ENCODE data around the gene TRUB1.

Gene TRUB1

DNA sequence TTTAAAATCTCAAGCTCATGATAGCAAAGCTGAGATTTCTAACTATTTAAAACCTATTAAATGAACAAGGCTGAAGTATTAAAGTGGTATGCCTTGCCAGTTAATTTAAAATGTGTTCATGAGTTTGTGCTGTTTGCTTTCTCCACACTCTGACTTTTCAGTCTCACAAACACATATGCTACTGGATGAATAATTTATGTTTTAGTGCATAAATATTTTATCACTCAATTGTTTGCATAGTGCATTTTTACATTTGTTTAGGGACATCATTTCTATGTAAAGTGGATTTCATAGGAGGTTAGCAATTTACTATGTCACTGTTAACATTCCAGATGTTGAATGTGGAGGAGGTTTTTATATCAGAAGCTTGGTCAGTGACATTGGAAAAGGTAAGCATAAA, 36.0 kb downstream of the TRUB1 start:
- DNase-seq (ENCODE audit: low read depth in 2 of 2, low spot score in 1 of 2) = no peak

GRCh38 chr10:114974625-114975024, 36.6 kb downstream of the TRUB1 start:
- no peak for DNase-seq (ENCODE audit: low read depth in 2 of 2, low spot score in 1 of 2)

DNA sequence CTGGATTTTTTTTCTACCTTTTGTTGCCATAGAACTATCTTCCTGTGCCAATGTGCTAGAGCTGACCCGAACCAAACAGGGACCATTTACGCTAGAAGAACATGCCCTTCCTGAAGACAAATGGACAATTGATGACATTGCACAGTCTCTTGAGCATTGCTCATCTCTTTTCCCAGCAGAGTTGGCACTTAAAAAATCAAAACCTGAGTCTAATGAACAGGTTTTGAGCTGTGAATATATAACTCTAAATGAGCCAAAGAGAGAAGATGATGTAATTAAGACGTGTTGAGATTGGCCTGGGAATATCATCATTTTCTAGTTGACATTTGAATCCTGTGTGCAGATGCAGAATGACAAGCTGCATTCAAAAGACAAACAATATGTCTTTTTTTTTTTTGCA, 37.1 kb downstream of the TRUB1 start:
- DNase-seq (ENCODE audit: low read depth in 2 of 2, low spot score in 1 of 2) = no peak

DNA sequence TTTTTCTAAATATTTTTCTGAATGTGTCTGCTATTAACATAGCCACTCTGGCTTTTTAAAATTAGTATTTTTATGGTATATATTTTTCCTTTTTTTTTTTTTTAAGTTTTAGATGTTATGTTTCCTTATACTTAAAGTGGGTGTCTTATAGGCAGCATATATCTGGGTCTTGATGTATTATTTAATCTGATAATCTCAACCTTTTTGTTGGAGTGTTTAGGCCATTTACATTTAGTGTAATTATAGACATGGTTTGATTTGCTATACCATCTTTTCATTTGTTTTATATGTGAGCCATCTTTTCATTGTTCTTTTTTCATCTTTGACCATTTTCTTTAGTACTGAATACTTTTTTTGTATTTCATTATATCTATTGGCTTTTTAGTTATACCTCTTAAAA, 45.0 kb downstream of the TRUB1 start:
- DNase-seq (ENCODE audit: low read depth in 2 of 2, low spot score in 1 of 2) = no peak

- DNase-seq (ENCODE audit: low read depth in 2 of 2, low spot score in 1 of 2) = no peak
Measured at GRCh38 chr10:114987995-114988394, 50.0 kb downstream of the TRUB1 start.

DNA sequence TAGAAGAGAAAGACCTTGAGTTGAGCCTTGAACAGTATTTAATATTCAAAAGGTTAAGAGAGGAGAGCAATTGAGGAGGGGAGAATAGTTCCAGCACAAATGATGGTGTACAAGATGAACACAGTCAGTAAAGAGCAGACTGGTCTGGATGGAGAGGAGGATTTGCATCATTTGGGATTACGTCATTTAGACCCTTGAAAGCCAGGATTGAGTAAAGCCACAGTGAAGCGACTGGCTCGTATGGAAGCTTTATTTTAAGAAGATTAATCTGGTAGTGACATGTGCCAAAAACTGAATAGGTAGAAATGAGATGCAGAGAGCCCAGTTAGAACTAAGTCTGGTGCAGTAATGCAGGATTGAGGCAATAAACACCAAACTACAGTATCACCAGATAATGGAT, 52.6 kb downstream of the TRUB1 start:
- DNase-seq (ENCODE audit: low read depth in 2 of 2, low spot score in 1 of 2) = no peak

GRCh38 chr10:114990991-114991390, 53.0 kb downstream of the TRUB1 start:
- DNase-seq (ENCODE audit: low read depth in 2 of 2, low spot score in 1 of 2) = no peak

DNA sequence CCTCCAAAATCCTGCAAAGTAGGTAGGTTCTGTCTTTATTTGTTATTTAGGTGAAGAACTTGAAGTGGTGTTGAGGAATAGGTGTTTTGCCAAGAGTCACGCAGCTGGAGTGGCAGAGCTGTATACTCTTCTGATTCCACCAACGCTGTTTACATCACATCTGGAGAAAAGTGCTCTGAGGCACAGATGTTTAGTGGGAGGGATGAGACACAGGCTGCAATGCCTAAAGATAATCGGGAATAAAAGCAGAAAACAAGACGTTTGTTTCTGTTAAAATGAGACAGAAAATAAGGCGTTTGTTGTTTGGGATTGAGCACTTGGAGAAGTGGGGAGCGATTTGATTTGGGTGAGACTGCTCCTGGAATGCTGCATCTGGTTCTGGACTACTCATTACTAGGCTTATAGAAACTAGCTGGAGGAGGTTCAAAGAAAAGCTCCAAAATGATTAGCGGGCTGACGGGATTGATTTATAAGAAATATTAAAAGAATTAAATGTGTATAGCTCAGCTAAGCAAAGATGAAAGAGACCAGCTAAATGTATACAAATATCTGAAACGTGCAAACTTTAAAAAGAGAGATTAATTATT, 54.3 kb downstream of the TRUB1 start:
- DNase-seq (ENCODE audit: low read depth in 2 of 2, low spot score in 1 of 2) = no peak

DNA sequence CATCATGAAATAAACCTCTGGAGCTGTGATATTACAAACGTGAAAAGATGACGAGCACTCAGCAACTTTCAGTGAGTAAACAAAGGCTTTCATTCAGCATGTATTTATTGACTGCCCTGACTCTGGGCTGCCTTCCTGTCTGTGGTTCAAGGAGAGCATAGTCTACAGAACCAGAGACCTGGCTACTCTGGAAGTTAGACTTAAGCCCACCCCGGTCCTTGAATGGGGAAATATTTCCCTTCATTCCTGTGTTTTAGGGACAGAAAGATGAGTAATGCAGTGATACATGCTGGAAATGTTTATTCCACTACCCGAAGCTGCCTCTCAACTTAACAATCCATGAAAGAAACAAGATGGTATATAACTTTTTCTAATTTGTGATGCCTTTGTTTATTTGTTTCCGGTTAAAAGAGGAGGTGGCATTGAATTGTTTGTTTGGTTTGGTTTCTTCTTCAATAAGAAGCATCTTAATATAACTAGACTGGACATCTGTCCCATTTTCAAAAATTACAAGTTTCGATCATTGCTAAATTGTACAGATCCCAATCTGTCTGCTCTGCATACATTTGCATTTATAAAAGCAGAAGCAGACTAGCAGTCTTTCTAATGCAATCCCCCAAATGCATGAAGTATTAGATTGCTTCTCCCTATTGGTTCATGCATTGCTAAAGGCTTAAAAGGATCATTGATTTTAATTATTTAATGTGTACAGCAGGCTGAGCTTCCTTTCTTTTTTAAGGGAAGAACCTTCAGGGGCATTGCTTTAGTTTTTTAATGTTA, 57.7 kb downstream of the TRUB1 start:
- no peak for DNase-seq (ENCODE audit: low read depth in 2 of 2, low spot score in 1 of 2)

GRCh38 chr10:114996542-114996941, 58.5 kb downstream of the TRUB1 start:
- no peak for DNase-seq (ENCODE audit: low read depth in 2 of 2, low spot score in 1 of 2)

DNA sequence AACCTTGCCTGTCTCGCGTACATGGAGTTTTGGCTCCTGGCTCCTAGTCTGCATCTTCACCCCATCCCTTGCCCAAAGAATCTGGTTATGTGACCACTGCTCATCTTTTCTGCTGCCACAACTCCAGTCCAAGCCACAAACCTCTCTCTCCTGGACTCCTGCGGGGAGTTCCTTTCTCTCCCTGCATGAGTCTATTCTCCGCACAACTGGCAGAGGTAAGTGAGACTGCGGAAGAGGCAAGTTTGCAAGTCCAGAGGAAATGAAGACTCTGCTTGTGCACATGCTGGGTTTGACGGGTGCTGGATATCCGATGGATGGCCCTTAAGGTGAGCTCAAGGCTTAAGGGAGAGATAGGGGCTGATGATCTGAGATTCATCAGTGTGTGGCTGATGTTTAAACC, 61.0 kb downstream of the TRUB1 start:
- no peak for DNase-seq (ENCODE audit: low read depth in 2 of 2, low spot score in 1 of 2)

DNA sequence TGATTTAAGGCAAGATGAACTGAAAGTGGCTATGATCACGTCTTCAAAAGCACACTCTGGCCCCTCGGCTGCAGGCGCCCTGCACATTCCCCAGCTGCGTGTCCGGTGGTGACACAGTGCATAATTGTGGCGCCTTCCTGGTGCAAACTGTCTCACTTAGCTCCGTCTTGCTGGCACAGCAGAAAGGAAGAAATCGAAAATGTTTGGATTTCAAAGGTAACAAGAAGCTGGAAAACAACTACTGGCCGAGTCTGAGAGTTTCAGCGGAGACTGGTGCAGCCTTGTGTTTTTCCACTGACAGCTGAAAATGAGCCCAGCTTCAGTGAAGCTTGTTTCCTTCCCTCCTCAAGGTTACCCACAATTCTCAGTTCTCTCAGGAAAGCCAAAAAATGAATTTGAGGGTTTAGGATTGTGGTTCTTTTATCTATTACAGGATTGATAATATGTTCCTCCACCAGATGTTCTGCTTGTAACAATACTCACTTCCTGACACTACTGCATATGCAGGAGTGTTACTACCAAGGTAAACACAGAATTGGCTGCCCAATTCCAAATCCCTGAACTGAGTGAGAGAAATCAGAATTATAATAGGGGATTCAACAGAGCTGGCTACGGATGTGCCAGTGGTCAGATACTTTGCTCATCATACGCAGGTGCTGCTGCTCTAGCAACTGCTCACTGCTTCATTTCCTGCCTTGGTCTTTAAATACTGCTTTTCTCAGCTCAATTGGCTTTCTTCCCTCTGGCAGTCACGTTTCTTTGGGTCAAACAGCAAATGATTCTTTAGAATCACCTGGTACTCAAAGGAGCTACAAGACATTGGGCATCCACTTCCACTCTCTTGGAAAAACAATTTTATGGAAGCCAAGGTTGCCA, 63.7 kb downstream of the TRUB1 start:
- no peak for DNase-seq (ENCODE audit: low read depth in 2 of 2, low spot score in 1 of 2)

DNA sequence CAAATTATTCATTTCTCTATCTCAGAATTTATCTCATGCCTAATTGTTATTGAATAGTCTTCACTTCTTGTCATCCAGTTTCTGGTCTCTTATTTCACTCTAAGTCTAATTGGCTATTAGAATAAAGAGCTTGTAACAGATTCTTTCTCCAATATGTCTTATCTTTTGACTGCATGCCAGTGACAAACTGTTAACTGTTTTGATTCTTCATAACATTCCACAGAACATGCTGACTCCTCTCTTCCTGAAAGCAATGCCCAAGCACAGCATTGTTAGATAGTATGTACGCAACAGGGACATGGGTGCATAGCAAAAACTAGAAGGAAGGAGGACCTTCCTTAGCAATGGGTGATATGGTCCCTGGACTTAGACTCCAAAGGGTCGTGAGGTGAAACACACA, 65.4 kb downstream of the TRUB1 start:
- no peak for DNase-seq (ENCODE audit: low read depth in 2 of 2, low spot score in 1 of 2)

- no peak for DNase-seq (ENCODE audit: low read depth in 2 of 2, low spot score in 1 of 2)
Measured at GRCh38 chr10:115004236-115004862, 66.4 kb downstream of the TRUB1 start.

DNA sequence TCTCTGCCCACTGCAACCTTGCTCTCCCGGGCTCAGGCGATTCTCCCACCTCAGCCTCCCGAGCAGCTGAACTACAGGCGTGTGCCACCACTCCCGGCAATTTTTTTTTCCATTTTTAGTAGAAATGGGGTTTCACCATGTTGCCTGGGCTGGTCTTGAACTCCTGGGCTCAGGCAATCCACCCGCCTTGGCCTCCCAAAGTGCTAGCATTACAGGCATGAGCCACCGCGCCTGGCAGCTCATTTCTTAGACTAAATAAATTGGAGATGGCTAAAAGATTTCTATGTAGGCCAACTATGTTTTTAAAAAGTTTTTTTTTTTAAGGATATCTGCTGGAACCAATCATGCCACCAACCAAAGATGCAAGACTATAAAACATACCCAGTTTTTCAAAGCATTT, 67.8 kb downstream of the TRUB1 start:
- DNase-seq (ENCODE audit: low read depth in 2 of 2, low spot score in 1 of 2) = no peak

DNA sequence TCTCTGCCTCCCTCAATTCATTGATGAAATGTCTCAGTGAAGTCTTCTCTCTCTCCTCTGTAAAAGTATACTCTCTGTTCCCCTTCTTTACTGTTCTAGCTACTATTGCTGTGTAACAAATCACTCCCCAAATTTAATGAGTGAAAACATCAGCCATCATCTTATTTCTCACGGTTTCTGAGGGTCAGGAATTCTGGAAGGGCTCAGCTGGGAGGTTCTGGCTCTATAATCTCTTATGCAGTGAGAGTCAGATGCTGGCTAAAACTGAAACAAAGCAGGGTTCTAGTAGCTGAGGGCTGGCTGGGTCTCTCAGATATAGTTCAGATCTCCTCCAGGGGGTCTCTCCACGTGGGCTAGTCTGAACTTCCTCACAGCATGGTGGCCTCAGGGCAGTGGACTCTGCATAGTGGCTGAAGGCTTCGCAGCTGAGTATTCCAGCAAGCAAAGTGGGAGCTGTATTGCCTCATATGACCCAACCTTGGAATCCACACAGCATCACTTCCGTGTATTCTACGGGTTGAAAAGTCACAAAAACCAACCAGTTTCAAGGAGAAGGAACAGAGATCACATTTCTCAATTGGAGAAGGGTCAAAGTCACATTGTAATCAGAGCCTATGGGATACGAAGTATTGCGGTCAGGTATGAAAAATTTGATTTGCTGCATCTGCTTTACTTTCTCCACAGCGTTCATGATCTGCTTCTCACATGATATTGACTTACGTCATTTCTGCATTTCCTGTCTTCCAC, 80.4 kb downstream of the TRUB1 start:
- no peak for DNase-seq (ENCODE audit: low read depth in 2 of 2, low spot score in 1 of 2)

DNA sequence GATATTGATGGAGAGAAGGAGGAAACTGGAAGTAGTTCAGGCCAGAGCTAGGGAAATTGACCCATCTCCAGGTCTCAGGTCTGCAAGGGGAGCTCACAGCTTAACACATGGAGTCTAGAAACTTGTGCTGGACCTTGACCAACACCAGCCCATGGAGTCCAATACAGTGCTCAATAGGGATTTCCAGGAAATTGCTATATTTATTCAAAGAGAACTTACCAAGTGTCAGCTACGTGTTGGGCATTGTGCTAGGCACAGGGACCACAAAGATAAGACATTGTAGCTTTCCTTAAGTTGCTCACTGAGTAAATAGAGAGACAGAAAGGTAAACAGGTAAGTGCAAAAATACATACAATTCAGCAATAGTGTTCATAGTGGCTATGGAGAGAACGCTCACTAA, 82.5 kb downstream of the TRUB1 start:
- no peak for DNase-seq (ENCODE audit: low read depth in 2 of 2, low spot score in 1 of 2)

DNA sequence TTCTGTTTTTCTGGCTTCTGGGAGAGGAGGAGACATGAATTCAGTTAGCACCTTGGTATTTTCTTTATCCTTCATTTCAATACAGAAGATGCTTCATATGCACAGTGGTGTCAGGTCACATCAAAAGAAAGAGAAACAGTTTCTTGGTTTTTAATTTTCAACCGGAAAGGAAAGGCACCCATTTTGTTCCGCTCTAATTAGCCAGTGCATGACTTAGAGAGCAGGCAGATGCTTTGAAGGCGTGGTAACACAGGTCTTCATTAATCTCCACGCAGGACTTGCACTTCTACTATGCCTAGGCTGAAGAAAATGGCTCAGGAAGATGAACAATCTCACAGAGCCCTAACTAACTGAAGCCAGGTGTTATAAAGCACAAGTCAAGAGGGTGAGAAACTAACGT, 84.7 kb downstream of the TRUB1 start:
- DNase-seq (ENCODE audit: low read depth in 2 of 2, low spot score in 1 of 2) = no peak

- DNase-seq (ENCODE audit: low read depth in 2 of 2, low spot score in 1 of 2) = no peak
Measured at GRCh38 chr10:115023715-115024114, 85.7 kb downstream of the TRUB1 start.

DNA sequence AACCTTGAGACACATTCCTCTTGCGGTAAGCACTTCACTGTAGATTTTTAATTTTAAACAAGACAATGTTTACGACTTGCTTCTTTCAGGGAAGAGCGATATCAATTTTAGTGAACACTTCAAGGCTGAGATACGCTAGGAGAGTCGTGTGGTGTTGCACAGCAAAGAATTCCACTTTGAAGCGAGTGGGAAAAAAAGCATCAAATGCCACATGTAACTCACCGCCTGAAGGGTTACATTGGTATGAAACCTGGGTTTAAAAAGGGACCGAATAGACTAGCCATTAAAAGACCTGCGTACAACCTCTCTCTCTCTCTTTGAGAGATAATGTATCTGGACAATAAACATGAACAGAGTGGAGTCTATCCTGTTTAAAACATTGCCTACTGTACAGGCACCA, 86.4 kb downstream of the TRUB1 start:
- DNase-seq (ENCODE audit: low read depth in 2 of 2, low spot score in 1 of 2) = no peak

Measured in stimulated activated CD8-positive, alpha-beta memory T cell treated with anti-CD3 and anti-CD28 coated beads, Interleukin-4, amount 100 ng/mL, for 1 hour (primary cell).